ENCODE results near the gene FAM131C.

DNA sequence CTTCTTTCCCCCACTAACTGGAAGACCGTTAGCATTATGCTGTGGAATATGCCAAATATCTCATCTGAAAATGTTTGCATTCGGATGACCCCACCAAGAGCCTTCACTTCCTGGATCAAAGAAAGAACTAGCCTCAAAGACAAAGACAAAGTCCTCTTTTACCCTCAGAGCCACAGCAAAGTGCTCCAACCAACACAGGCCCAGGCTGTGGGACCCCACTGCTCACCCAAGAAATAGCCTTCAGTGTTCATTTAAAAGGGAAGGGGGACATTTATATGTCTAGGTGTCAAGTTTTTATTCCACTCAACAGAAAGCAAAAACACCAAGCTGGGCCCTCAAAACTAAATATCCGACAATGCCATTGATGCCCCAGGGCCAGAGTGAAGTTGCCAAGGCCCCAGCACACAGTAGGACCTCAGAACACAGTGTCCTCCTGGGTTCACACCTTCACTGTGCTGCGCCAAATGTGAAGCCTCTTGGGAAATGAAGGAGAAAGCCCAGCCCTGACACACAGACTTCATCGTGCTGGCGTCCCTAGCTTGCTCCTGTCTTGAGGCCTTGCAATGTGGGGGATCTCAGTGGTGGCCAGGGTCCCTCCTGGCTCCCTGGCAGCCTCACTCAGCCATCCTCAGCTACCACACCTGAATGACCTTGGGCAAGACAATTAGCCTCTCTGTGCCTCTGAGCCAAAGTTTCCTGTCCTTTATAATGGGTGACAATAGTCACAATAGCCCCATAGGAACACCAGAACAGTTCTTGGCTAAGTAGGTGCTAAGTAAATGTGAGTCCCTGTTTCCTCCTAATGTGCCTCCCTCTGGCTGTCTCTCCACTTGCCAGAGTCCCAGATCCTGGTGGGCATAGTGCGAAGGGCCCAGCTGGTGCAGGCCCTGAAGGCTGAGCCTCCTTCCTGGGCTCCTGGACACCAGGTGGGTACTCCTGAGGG is 18.6 kb downstream of the FAM131C start:
- TF ChIP-seq CTCF (IDR thresholded peaks at IDR 0.05), result no peak
- TF ChIP-seq POLR2AphosphoS5 (IDR thresholded peaks at IDR 0.05), result no peak
- no peak for TF ChIP-seq POLR2A (IDR thresholded peaks at IDR 0.05)

All from prostate gland (tissue), 2 donors.